ENCODE measurements around the gene GPC4.

DNA sequence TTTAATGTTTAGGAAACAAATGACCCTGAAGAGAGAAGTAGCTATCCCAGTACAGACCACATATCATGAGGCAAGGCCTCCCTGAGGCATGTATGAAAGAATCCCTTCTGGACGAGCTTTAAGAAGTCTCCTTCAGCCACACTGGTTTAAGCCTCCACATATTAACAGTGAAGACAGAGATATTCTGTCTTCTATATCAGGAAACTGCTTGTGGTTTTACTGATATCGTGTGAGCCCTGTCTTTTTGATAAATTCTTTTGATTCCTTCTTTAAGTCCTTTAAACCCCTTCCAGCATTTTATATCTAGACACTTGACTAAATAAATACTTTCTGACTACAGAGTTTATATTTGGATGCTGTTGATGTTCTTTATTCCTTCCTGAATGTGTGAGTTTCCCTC lies 45.9 kb upstream of the GPC4 start:
- TF ChIP-seq CTCF (conservative IDR thresholded peaks at IDR 0.05; ENCODE audit: low read depth in 2 of 2) (no peak), CREB1 (CRISPR knock-in tag; IDR thresholded peaks at IDR 0.05; ENCODE audit: low read depth) (no peak), JUNB (IDR thresholded peaks at IDR 0.05; ENCODE audit: unreplicated experiment) (no peak), EZH2 (IDR thresholded peaks at IDR 0.05; ENCODE audit: low read depth, unreplicated experiment) (no peak), POLR2AphosphoS5 (IDR thresholded peaks at IDR 0.05; ENCODE audit: low read depth) (no peak), REST (IDR thresholded peaks at IDR 0.05; ENCODE audit: unreplicated experiment) (no peak), EZH2phosphoT487 (IDR thresholded peaks at IDR 0.05; ENCODE audit: unreplicated experiment) (no peak), ZNF331 (CRISPR knock-in tag; IDR thresholded peaks at IDR 0.05; ENCODE audit: low read depth) (no peak), NANOG (IDR thresholded peaks at IDR 0.05; ENCODE audit: borderline replicate concordance) (no peak), ZNF114 (CRISPR knock-in tag; IDR thresholded peaks at IDR 0.05) (no peak), STAT1 (IDR thresholded peaks at IDR 0.05; ENCODE audit: unreplicated experiment) (no peak)
- TF ChIP-seq, protein P1, sequence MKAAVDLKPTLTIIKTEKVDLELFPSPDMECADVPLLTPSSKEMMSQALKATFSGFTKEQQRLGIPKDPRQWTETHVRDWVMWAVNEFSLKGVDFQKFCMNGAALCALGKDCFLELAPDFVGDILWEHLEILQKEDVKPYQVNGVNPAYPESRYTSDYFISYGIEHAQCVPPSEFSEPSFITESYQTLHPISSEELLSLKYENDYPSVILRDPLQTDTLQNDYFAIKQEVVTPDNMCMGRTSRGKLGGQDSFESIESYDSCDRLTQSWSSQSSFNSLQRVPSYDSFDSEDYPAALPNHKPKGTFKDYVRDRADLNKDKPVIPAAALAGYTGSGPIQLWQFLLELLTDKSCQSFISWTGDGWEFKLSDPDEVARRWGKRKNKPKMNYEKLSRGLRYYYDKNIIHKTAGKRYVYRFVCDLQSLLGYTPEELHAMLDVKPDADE (IDR thresholded peaks at IDR 0.05) = no peak

All from GM23338 (cell line).